ENCODE data around the gene MAN1A1.

MAN1A1 gene

GRCh38 chr6:119187596-119187995 lies 162.0 kb downstream of the MAN1A1 start:
- TF ChIP-seq CTCF (IDR thresholded peaks at IDR 0.05; ENCODE audit: borderline replicate concordance, control extremely low read depth, extremely low read depth, insufficient read depth, missing control alignments), result no peak
- in situ Hi-C loops (cut with MboI; ENCODE audit: low sequenced_read_pairs, unreplicated experiment), result no loop called here
- DNase-seq (ENCODE audit: low spot score), result no peak

GRCh38 chr6:119186490-119186889 lies 163.1 kb downstream of the MAN1A1 start:
- DNase-seq (ENCODE audit: low spot score), result no peak
- no peak for TF ChIP-seq CTCF (IDR thresholded peaks at IDR 0.05; ENCODE audit: borderline replicate concordance, control extremely low read depth, extremely low read depth, insufficient read depth, missing control alignments)
- in situ Hi-C loops (cut with MboI; ENCODE audit: low sequenced_read_pairs, unreplicated experiment), result no loop called here

- in situ Hi-C loops (cut with MboI; ENCODE audit: low sequenced_read_pairs, unreplicated experiment), result no loop called here
- DNase-seq (ENCODE audit: low spot score), result no peak
Measured at GRCh38 chr6:119184008-119184648, 165.4 kb downstream of the MAN1A1 start.

GRCh38 chr6:119183457-119183856 lies 166.1 kb downstream of the MAN1A1 start:
- TF ChIP-seq CTCF (IDR thresholded peaks at IDR 0.05; ENCODE audit: borderline replicate concordance, control extremely low read depth, extremely low read depth, insufficient read depth, missing control alignments), result no peak
- in situ Hi-C loops (cut with MboI; ENCODE audit: low sequenced_read_pairs, unreplicated experiment), result no loop called here
- DNase-seq (ENCODE audit: low spot score), result no peak

More at GRCh38 chr6:119184008-119184648, 165.4 kb downstream of the MAN1A1 start:
- no peak for TF ChIP-seq CTCF (IDR thresholded peaks at IDR 0.05; ENCODE audit: borderline replicate concordance, control extremely low read depth, extremely low read depth, insufficient read depth, missing control alignments)

- DNase-seq (ENCODE audit: low spot score), result no peak
- in situ Hi-C loops (cut with MboI; ENCODE audit: low sequenced_read_pairs, unreplicated experiment), result no loop called here
- TF ChIP-seq CTCF (IDR thresholded peaks at IDR 0.05; ENCODE audit: borderline replicate concordance, control extremely low read depth, extremely low read depth, insufficient read depth, missing control alignments), result no peak
Measured at GRCh38 chr6:119182875-119183274, 166.7 kb downstream of the MAN1A1 start.

- in situ Hi-C loops (cut with MboI; ENCODE audit: low sequenced_read_pairs, unreplicated experiment), result no loop called here
Measured at GRCh38 chr6:119182216-119182803, 167.3 kb downstream of the MAN1A1 start.

More at GRCh38 chr6:119182216-119182803, 167.3 kb downstream of the MAN1A1 start:
- DNase-seq (ENCODE audit: low spot score), result no peak
- TF ChIP-seq CTCF (IDR thresholded peaks at IDR 0.05; ENCODE audit: borderline replicate concordance, control extremely low read depth, extremely low read depth, insufficient read depth, missing control alignments), result no peak

All from GM13976 (cell line).